SK-N-SH treated with all-trans-retinoic acid at 6 μM for 48 hours (cell line): Measurements from ENCODE around the gene FMOD.

Experiments used
- ATAC-seq: fragments of 200-7000 bp; cut with Tn5 transposase; 3 replicates; pipeline ENCODE4 v1.9.1; 2020; ENCODE audit warnings: mild to moderate bottlenecking, moderate library complexity
- ARNTL ChIP-seq: fragments of 450-650 bp; formaldehyde crosslinking; IDR thresholded peaks from 2 replicates; pipeline ENCODE4 v1.5.0; 2020; ENCODE audit warnings: low read depth, mild to moderate bottlenecking, moderate library complexity, borderline replicate concordance
- BACH2 ChIP-seq: fragments of 250-450 bp; sonication (Bioruptor Pico); IDR thresholded peaks from 2 replicates; pipeline ENCODE4 v1.9.0; 2021; ENCODE audit warnings: mild to moderate bottlenecking, borderline replicate concordance
- CREB5 ChIP-seq: fragments of 250-450 bp; sonication (Bioruptor Pico); IDR thresholded peaks from 2 replicates; pipeline ENCODE4 v1.5.1; 2020; ENCODE audit warnings: low read depth, mild to moderate bottlenecking, moderate library complexity
- CSDC2 ChIP-seq: fragments of 250-450 bp; sonication (Bioruptor Pico); IDR thresholded peaks from 2 replicates; pipeline ENCODE4 v1.5.0; 2020; ENCODE audit warnings: mild to moderate bottlenecking, moderate library complexity
- CSRNP3 ChIP-seq: fragments of 250-450 bp; sonication (Bioruptor Pico); IDR thresholded peaks from 2 replicates; pipeline ENCODE4 v1.5.1; 2021; ENCODE audit warnings: mild to moderate bottlenecking, moderate library complexity
- ESRRG ChIP-seq: fragments of 250-450 bp; sonication (Bioruptor Pico); IDR thresholded peaks from 2 replicates; pipeline ENCODE4 v1.6.1; 2021; ENCODE audit warnings: mild to moderate bottlenecking
- GLIS3 ChIP-seq: fragments of 250-450 bp; sonication (Bioruptor Pico); IDR thresholded peaks from 2 replicates; pipeline ENCODE4 v1.5.0; 2020; ENCODE audit warnings: mild to moderate bottlenecking, moderate library complexity
- ISL1 ChIP-seq: fragments of 250-450 bp; sonication (Bioruptor Pico); IDR thresholded peaks from 2 replicates; pipeline ENCODE4 v2.1.2; 2022; ENCODE audit warnings: mild to moderate bottlenecking, moderate library complexity
- OSR1 ChIP-seq: fragments of 250-450 bp; sonication (Bioruptor Pico); IDR thresholded peaks from 2 replicates; pipeline ENCODE4 v1.8.0; 2022; ENCODE audit warnings: moderate library complexity, mild to moderate bottlenecking, inconsistent platforms
- PATZ1 ChIP-seq: fragments of 250-450 bp; sonication (Bioruptor Pico); IDR thresholded peaks from 2 replicates; pipeline ENCODE4 v1.8.0; 2020; ENCODE audit warnings: mild to moderate bottlenecking, moderate library complexity, borderline replicate concordance
- PPARA ChIP-seq: fragments of 250-450 bp; sonication (Bioruptor Pico); IDR thresholded peaks from 2 replicates; pipeline ENCODE4 v1.5.0; 2020; ENCODE audit warnings: mild to moderate bottlenecking, borderline replicate concordance
- RARB ChIP-seq: fragments of 250-450 bp; sonication (Bioruptor Pico); IDR thresholded peaks from 2 replicates; pipeline ENCODE4 v1.8.0; 2021; ENCODE audit warnings: mild to moderate bottlenecking, moderate library complexity
- SNAI2 ChIP-seq: fragments of 250-450 bp; sonication (Bioruptor Pico); IDR thresholded peaks from 2 replicates; pipeline ENCODE4 v1.5.0; 2020; ENCODE audit warnings: mild to moderate bottlenecking, moderate library complexity
- TCF4 ChIP-seq: fragments of 250-450 bp; sonication (Bioruptor Pico); IDR thresholded peaks from 2 replicates; pipeline ENCODE4 v1.8.0; 2021; ENCODE audit warnings: mild to moderate bottlenecking, moderate library complexity, borderline replicate concordance
- TOX ChIP-seq: fragments of 250-450 bp; sonication (Bioruptor Pico); IDR thresholded peaks from 2 replicates; pipeline ENCODE4 v1.8.0; 2021; ENCODE audit warnings: mild to moderate bottlenecking, moderate library complexity, borderline replicate concordance
- TSHZ2 ChIP-seq: fragments of 250-450 bp; sonication (Bioruptor Pico); IDR thresholded peaks from 2 replicates; pipeline ENCODE4 v1.5.0; 2020; ENCODE audit warnings: mild to moderate bottlenecking, moderate library complexity
- ZC3H10 ChIP-seq: fragments of 250-450 bp; sonication (Bioruptor Pico); IDR thresholded peaks from 2 replicates; pipeline ENCODE4 v1.5.1; 2021; ENCODE audit warnings: mild to moderate bottlenecking, moderate library complexity
- ZFP3 ChIP-seq: fragments of 250-450 bp; sonication (Bioruptor Pico); IDR thresholded peaks from 2 replicates; pipeline ENCODE4 v1.5.0; 2020; ENCODE audit warnings: mild to moderate bottlenecking, moderate library complexity
- ZFP30 ChIP-seq: fragments of 450-650 bp; formaldehyde crosslinking; IDR thresholded peaks from 2 replicates; pipeline ENCODE4 v1.5.0; 2022; ENCODE audit warnings: mild to moderate bottlenecking, moderate library complexity
- ZNF565 ChIP-seq: fragments of 450-650 bp; formaldehyde crosslinking; conservative IDR thresholded peaks from 2 replicates; pipeline ENCODE4 v1.5.0; 2020; ENCODE audit warnings: low read depth, mild to moderate bottlenecking, moderate library complexity
- ZNF70 ChIP-seq: fragments of 450-650 bp; formaldehyde crosslinking; IDR thresholded peaks from 2 replicates; pipeline ENCODE4 v1.5.0; 2020; ENCODE audit warnings: mild to moderate bottlenecking, moderate library complexity
- ZNF8 ChIP-seq: fragments of 450-650 bp; formaldehyde crosslinking; IDR thresholded peaks from 2 replicates; pipeline ENCODE4 v1.5.0; 2020; ENCODE audit warnings: mild to moderate bottlenecking, moderate library complexity

The FMOD gene

GRCh38 chr1:203359010-203359571, 8.2 kb upstream of the FMOD start:
- no peak for ATAC-seq
- TF ChIP-seq BACH2 (no peak), ZNF565 (CRISPR knock-in tag) (no peak), ISL1 (CRISPR knock-in tag) (no peak), CSDC2 (no peak), ZNF70 (CRISPR knock-in tag) (no peak), ZFP30 (CRISPR knock-in tag) (no peak), TOX (CRISPR knock-in tag) (no peak), SNAI2 (CRISPR knock-in tag) (no peak), GLIS3 (CRISPR knock-in tag) (no peak), RARB (CRISPR knock-in tag) (no peak), ZC3H10 (CRISPR knock-in tag) (no peak), ZNF8 (no peak), PATZ1 (CRISPR knock-in tag) (no peak), PPARA (CRISPR knock-in tag) (no peak), ESRRG (CRISPR knock-in tag) (no peak), OSR1 (no peak), ARNTL (no peak), ZFP3 (no peak), TSHZ2 (no peak), CREB5 (CRISPR knock-in tag) (no peak)

GRCh38 chr1:203354246-203354645, 3.3 kb upstream of the FMOD start:
- no peak for TF ChIP-seq BACH2
- TF ChIP-seq ZNF565 (CRISPR knock-in tag), result no peak
- no peak for TF ChIP-seq TCF4
- no peak for TF ChIP-seq CSRNP3 (CRISPR knock-in tag)
- TF ChIP-seq OSR1, result no peak
- TF ChIP-seq GLIS3 (CRISPR knock-in tag), result no peak
- no peak for TF ChIP-seq ISL1 (CRISPR knock-in tag)
- ATAC-seq, result no peak

GRCh38 chr1:203353486-203353885, 2.6 kb upstream of the FMOD start:
- TF ChIP-seq PATZ1 (CRISPR knock-in tag), result no peak
- no peak for ATAC-seq
